SKM-1 (cell line): ENCODE measurements around the gene CPSF7.

Experiments
- DNase-seq: peaks from one replicate; lab custom pipeline; 2025; ENCODE audit not compliant: unreplicated experiment; lab: John Stamatoyannopoulos, UW

The CPSF7 gene

GRCh38 chr11:61357233-61357893 lies 72.4 kb downstream of the CPSF7 start:
- peak; percentile 74 for DNase-seq

- no peak for DNase-seq
These were observed 73.1 kb downstream of the CPSF7 start for GRCh38 chr11:61356706-61357105.

GRCh38 chr11:61354208-61354607 lies 75.6 kb downstream of the CPSF7 start:
- DNase-seq: no peak

DNA sequence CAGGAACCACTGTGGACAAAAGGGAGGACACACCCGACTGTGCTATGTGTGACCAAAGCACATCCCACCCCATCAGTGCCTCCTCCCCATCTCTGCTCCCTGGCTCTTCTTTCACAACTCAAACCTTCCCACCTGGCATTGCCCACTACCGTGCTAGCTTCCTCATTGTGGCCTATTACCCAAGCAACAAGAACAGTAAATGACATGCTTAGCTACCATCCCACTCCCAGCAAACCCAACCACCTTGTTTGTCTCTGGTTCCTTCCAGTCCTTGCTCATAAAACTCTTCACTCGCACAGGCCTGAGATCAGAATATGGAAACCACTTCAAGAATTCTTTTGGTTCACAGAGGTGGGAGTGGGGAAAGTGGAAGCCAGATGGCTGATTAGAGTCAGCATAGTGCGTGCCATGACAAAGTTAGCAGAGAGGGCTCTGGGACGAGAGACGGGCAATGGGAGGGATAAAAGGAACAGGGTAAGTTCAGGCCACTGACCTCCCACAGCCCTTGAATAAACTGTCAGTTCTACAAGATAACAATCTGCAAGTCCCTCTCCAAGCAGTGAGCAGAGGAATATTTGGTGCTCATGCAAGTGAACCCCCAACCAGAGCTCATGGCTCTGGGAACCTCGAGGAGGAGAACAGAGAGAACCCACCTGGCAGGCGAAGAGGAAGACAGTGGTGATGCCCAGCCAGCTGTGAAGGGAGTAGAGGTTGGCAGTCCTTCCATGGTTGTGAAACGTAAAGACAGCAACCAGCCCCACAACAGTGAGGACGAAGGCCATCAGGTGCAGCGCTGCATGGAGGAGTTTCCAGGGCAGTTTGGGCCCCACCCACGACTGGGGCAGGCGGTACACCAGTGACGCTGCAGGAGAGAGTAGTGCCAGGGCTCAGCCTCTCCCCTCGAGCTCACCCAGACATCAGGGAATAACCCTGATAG lies 76.4 kb downstream of the CPSF7 start:
- no peak for DNase-seq
